SK-N-SH (cell line): ENCODE data around the gene FMC1. TPM values are rescaled to one million over a fixed set of nuclear protein-coding genes. Genes with fewer than 3 reads are reported as not detected.

ENCODE experiments used
- CTCF ChIA-PET: fragments of 300-600, 350-600 bp; formaldehyde crosslinking; extraction: SDS; loops from one replicate; lab custom pipeline; 2021; lab: Yijun Ruan, JAX
- POLR2A ChIA-PET: fragments of 350-600 bp; sonication (Branson Sonifier 250); formaldehyde crosslinking; extraction: SDS; loops from one replicate; lab custom pipeline; 2020; ENCODE audit warnings: antibody characterized with exemption, inconsistent platforms; lab: Yijun Ruan, JAX
- DNase-seq: peaks from one replicate; pipeline ENCODE4 v3.0.0; 2012
- H2AFZ ChIP-seq: fragments of 200-600 bp; sonication (generic); 2 replicates; pipeline ENCODE4 v1.8.1; 2016; ENCODE audit warnings: antibody characterized with exemption, mild to moderate bottlenecking, low read depth
- H3F3A ChIP-seq: fragments of 200-600 bp; sonication (generic); replicated peaks from 2 replicates; pipeline ENCODE3; 2016; ENCODE audit warnings: antibody characterized with exemption, mild to moderate bottlenecking; ENCODE audit not compliant: insufficient read depth
- H3K27ac ChIP-seq, 2 experiments: fragments of 200-500 bp in 1 of 2; fragments of 200-600 bp in 1 of 2; sonication (Bioruptor generic) in 1 of 2; sonication (generic), shearing (Covaris generic) in 1 of 2; 2 replicates each; pipeline versions ENCODE4 v1.5.1 to v1.6.1; 2014 to 2016; ENCODE audit warnings: low read depth in 2 of 2, inconsistent platforms in 1 of 2, low read length in 1 of 2, mild to moderate bottlenecking in 1 of 2, mixed read lengths in 1 of 2
- H3K27me3 ChIP-seq: fragments of 200-600 bp; sonication (generic), shearing (Covaris generic); 2 replicates; pipeline ENCODE4 v1.6.1; 2016; ENCODE audit warnings: mixed run types; ENCODE audit not compliant: insufficient read depth
- H3K36me3 ChIP-seq, 2 experiments: fragments of 200-500 bp in 1 of 2; fragments of 200-600 bp in 1 of 2; sonication (Bioruptor generic) in 1 of 2; sonication (generic) in 1 of 2; replicated peaks in 1 of 2; 2 replicates each; pipeline versions ENCODE3 to v1.5.1; 2014 to 2016; ENCODE audit warnings: low read length in 1 of 2, mild to moderate bottlenecking in 1 of 2; ENCODE audit not compliant: insufficient read depth in 2 of 2, control insufficient read depth in 1 of 2
- H3K4me1 ChIP-seq, 2 experiments: fragments of 200-500 bp in 1 of 2; fragments of 200-600 bp in 1 of 2; sonication (Bioruptor generic) in 1 of 2; sonication (generic), shearing (Covaris generic) in 1 of 2; 2 replicates each; pipeline versions ENCODE4 v1.5.1 to v1.6.1; 2014 to 2016; ENCODE audit warnings: low read depth in 1 of 2, low read length in 1 of 2, mixed run types in 1 of 2; ENCODE audit not compliant: insufficient read depth in 2 of 2, control insufficient read depth in 1 of 2
- H3K4me2 ChIP-seq: fragments of 200-600 bp; sonication (generic), shearing (Covaris generic); 2 replicates; pipeline ENCODE4 v1.6.1; 2017; ENCODE audit warnings: mixed run types
- H3K4me3 ChIP-seq, 2 experiments: fragments of 200-500 bp in 1 of 2; fragments of 200-600 bp in 1 of 2; sonication (Bioruptor generic) in 1 of 2; sonication (generic), shearing (Covaris generic) in 1 of 2; 2 replicates each; pipeline versions ENCODE4 v1.5.1 to v1.8.1; 2014 to 2016; ENCODE audit warnings: low read depth in 2 of 2, inconsistent platforms in 1 of 2, low read length in 1 of 2, mild to moderate bottlenecking in 1 of 2, mixed read lengths in 1 of 2, moderate library complexity in 1 of 2
- H3K79me2 ChIP-seq: fragments of 200-600 bp; sonication (generic); 2 replicates; pipeline ENCODE4 v1.8.1; 2017; ENCODE audit warnings: mild to moderate bottlenecking; ENCODE audit not compliant: insufficient read depth
- H3K9ac ChIP-seq: fragments of 200-600 bp; sonication (generic); 2 replicates; pipeline ENCODE4 v1.6.1; 2017; ENCODE audit warnings: mixed run types
- H3K9me2 ChIP-seq: fragments of 200-600 bp; sonication (generic); 2 replicates; pipeline ENCODE4 v1.6.1; 2017; ENCODE audit warnings: mixed run types
- H3K9me3 ChIP-seq: fragments of 200-600 bp; sonication (generic); 2 replicates; pipeline ENCODE4 v1.6.1; 2017; ENCODE audit warnings: mixed run types, mild to moderate bottlenecking, moderate library complexity
- H4K20me1 ChIP-seq: fragments of 200-600 bp; sonication (generic); 2 replicates; pipeline ENCODE4 v1.6.1; 2017; ENCODE audit warnings: mild to moderate bottlenecking, mixed run types; ENCODE audit not compliant: insufficient read depth
- EZH2phosphoT487 ChIP-seq: fragments of 200-600 bp; sonication (generic); IDR thresholded peaks from 2 replicates; pipeline ENCODE4 v1.6.1; 2017; ENCODE audit warnings: low read depth, mixed run types, mild to moderate bottlenecking, antibody characterized with exemption, moderate library complexity, borderline replicate concordance
- FOSL2 ChIP-seq: IDR thresholded peaks from 2 replicates; pipeline ENCODE4 v1.4.0; 2012; ENCODE audit warnings: low read depth, mild to moderate bottlenecking, moderate library complexity, borderline replicate concordance
- GABPA ChIP-seq: IDR thresholded peaks from 2 replicates; pipeline ENCODE4 v1.4.0; 2012; ENCODE audit warnings: low read depth, mild to moderate bottlenecking
- GATA2 ChIP-seq: sonication (generic); formaldehyde crosslinking; IDR thresholded peaks from 2 replicates; pipeline ENCODE4 v1.5.0; 2020; ENCODE audit warnings: mild to moderate bottlenecking, missing genetic modification reagents
- MXI1 ChIP-seq: IDR thresholded peaks from 2 replicates; pipeline ENCODE4 v1.6.1; 2012; ENCODE audit warnings: mild to moderate bottlenecking, low read depth, low read length, improper control_type of control experiment
- NFIC ChIP-seq: IDR thresholded peaks from 2 replicates; pipeline ENCODE4 v1.4.0; 2012; ENCODE audit warnings: borderline replicate concordance
- POLR2AphosphoS5 ChIP-seq: IDR thresholded peaks from 2 replicates; pipeline ENCODE4 v1.6.1; 2012; ENCODE audit warnings: low read depth, low read length
- RXRA ChIP-seq: IDR thresholded peaks from 2 replicates; pipeline ENCODE4 v1.4.0; 2012; ENCODE audit warnings: low read depth, mild to moderate bottlenecking, borderline replicate concordance
- TEAD4 ChIP-seq: IDR thresholded peaks from 2 replicates; pipeline ENCODE4 v1.4.0; 2012; ENCODE audit warnings: mild to moderate bottlenecking, borderline replicate concordance; ENCODE audit not compliant: insufficient read depth
- WGBS: methylation state at CpG from one replicate; pipeline ENCODE4 v1.1.6; 2017; ENCODE audit warnings: low lambda C conversion rate; 5-methylcytosine and 5-hydroxymethylcytosine counted together
- polyA plus RNA-seq, 3 experiments: library from polyadenylated mRNA; depleted of rRNA; stranded (reverse); fragments of >200 nt; gene quantifications; 2 replicates each; pipeline ENCODE4 v1.2.3, GENCODE V29; 2012
- TF ChIP-seq, protein P1 (sequence below): fragments of 200-600 bp; sonication (generic); IDR thresholded peaks from 2 replicates; pipeline ENCODE4 v1.6.1; 2017; ENCODE audit warnings: antibody characterized with exemption, mild to moderate bottlenecking, moderate library complexity
- TF ChIP-seq, protein P2 (sequence below): fragments of 150-350 bp; IDR thresholded peaks from 2 replicates; pipeline ENCODE4 v1.6.1; 2017; ENCODE audit warnings: antibody characterized with exemption, low read length, low read depth, borderline replicate concordance
- TF ChIP-seq, protein P3 (sequence below): IDR thresholded peaks from 2 replicates; pipeline ENCODE4 v1.4.0; 2012; ENCODE audit warnings: low read depth, borderline replicate concordance
- TF ChIP-seq, protein P4 (sequence below): IDR thresholded peaks from 2 replicates; pipeline ENCODE4 v1.6.1; 2012; ENCODE audit warnings: mild to moderate bottlenecking, low read depth, low read length, moderate library complexity

FMC1 gene
- polyA plus RNA-seq, 1 of the 3 experiments (the other 2 are of a cell fraction) = 59.9 TPM

DNA sequence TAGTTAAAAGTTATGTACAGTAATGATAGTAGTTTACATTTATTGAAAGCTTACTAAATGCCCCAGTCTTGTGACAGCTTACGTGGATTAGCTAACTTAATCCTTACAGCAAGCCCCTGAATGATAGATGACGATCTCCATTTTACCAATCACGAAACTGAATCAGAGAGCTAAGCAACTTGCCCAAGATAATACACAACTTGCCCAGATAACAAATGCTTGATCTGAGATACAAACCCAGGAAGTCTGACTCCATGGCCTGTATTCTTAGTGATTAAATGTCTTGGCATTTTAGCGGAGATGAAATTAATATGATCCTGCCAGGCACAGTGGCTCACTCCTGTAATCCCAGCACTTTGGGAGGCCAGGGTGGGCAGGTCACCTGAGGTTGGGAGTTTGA lies 46.9 kb upstream of the FMC1 start:
- 94% methylated on average over 4 of the region's 4 CpGs for WGBS
- Histone ChIP-seq H2AFZ (no peak overlapping the region), H3K4me1 (no peaks in the 10 kb centered on the region), H3F3A (no peaks in the 10 kb centered on the region), H3K27ac (no peak overlapping the region), H3K4me3 (no peak overlapping the region), H4K20me1 (no peaks in the 10 kb centered on the region), H3K9ac (no peak overlapping the region), H3K4me2 (no peak overlapping the region), H3K9me3 (no peaks in the 10 kb centered on the region), H3K9me2 (no peaks in the 10 kb centered on the region), H3K36me3 (peaks cover 29 to 42% of the 10 kb centered on the region in 2 experiments), H3K79me2 (no peaks in the 10 kb centered on the region; the same call in 1 of the 2 replicates), H3K27me3 (no peaks in the 10 kb centered on the region)
- ChIA-PET POLR2A (no interaction called here), CTCF (no interaction called here)
- TF ChIP-seq EZH2phosphoT487 = no peak
- TF ChIP-seq, protein P1, sequence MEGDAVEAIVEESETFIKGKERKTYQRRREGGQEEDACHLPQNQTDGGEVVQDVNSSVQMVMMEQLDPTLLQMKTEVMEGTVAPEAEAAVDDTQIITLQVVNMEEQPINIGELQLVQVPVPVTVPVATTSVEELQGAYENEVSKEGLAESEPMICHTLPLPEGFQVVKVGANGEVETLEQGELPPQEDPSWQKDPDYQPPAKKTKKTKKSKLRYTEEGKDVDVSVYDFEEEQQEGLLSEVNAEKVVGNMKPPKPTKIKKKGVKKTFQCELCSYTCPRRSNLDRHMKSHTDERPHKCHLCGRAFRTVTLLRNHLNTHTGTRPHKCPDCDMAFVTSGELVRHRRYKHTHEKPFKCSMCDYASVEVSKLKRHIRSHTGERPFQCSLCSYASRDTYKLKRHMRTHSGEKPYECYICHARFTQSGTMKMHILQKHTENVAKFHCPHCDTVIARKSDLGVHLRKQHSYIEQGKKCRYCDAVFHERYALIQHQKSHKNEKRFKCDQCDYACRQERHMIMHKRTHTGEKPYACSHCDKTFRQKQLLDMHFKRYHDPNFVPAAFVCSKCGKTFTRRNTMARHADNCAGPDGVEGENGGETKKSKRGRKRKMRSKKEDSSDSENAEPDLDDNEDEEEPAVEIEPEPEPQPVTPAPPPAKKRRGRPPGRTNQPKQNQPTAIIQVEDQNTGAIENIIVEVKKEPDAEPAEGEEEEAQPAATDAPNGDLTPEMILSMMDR = no peak
- TF ChIP-seq MXI1 = no peak
- TF ChIP-seq NFIC = no peak
- TF ChIP-seq, protein P2, sequence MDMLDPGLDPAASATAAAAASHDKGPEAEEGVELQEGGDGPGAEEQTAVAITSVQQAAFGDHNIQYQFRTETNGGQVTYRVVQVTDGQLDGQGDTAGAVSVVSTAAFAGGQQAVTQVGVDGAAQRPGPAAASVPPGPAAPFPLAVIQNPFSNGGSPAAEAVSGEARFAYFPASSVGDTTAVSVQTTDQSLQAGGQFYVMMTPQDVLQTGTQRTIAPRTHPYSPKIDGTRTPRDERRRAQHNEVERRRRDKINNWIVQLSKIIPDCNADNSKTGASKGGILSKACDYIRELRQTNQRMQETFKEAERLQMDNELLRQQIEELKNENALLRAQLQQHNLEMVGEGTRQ = no peak
- TF ChIP-seq FOSL2 = no peak
- no peak for TF ChIP-seq TEAD4
- TF ChIP-seq GABPA = no peak
- no peak for TF ChIP-seq RXRA
- no peak for TF ChIP-seq POLR2AphosphoS5
- DNase-seq = no peak

DNA sequence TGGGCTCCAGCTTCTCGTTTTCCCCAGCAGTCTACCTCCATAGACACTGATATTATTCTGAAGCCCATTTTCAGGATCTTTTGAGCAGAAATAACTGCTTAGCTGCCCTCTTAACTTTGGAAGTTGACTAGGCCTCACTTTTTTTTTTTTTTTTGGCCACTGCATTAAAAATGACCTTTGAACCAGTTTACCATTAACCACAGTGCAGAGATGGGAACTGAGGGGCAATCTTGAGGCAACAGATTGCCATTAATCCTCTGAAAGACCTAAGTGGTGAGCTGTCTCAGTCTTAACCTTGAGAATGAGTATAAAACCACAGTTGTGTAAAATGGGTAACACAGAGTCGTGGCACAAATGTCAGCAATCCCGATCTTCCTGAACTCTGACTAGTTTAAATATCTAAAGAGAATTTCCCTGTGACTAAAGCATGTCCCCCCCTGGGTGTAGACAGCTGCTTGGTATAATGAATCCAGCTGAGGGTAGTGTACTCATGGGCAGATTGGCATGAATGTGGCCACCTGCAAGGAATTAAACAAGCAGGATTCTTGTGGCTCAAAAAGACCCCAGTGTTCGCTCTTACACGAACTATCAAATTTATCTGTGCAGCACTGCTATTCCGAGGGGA lies 46.1 kb upstream of the FMC1 start:
- TF ChIP-seq, protein P3, sequence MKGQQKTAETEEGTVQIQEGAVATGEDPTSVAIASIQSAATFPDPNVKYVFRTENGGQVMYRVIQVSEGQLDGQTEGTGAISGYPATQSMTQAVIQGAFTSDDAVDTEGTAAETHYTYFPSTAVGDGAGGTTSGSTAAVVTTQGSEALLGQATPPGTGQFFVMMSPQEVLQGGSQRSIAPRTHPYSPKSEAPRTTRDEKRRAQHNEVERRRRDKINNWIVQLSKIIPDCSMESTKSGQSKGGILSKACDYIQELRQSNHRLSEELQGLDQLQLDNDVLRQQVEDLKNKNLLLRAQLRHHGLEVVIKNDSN = no peak
- no peak for TF ChIP-seq GATA2 (CRISPR knock-in tag)
- TF ChIP-seq, protein P4, sequence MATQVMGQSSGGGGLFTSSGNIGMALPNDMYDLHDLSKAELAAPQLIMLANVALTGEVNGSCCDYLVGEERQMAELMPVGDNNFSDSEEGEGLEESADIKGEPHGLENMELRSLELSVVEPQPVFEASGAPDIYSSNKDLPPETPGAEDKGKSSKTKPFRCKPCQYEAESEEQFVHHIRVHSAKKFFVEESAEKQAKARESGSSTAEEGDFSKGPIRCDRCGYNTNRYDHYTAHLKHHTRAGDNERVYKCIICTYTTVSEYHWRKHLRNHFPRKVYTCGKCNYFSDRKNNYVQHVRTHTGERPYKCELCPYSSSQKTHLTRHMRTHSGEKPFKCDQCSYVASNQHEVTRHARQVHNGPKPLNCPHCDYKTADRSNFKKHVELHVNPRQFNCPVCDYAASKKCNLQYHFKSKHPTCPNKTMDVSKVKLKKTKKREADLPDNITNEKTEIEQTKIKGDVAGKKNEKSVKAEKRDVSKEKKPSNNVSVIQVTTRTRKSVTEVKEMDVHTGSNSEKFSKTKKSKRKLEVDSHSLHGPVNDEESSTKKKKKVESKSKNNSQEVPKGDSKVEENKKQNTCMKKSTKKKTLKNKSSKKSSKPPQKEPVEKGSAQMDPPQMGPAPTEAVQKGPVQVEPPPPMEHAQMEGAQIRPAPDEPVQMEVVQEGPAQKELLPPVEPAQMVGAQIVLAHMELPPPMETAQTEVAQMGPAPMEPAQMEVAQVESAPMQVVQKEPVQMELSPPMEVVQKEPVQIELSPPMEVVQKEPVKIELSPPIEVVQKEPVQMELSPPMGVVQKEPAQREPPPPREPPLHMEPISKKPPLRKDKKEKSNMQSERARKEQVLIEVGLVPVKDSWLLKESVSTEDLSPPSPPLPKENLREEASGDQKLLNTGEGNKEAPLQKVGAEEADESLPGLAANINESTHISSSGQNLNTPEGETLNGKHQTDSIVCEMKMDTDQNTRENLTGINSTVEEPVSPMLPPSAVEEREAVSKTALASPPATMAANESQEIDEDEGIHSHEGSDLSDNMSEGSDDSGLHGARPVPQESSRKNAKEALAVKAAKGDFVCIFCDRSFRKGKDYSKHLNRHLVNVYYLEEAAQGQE = no peak
- TF ChIP-seq, protein P1 = no peak
- peaks cover under 1% of the 10 kb centered on the region for H3F3A ChIP-seq
- peaks cover 37 to 51% of the 10 kb centered on the region in 2 experiments for H3K36me3 ChIP-seq
- no peak overlapping the region for H3K9ac ChIP-seq
- H3K4me2 ChIP-seq = no peak overlapping the region
- H3K4me1 ChIP-seq = no peaks in the 10 kb centered on the region; a peak in 2 of 4 replicates
- no peaks in the 10 kb centered on the region for H3K9me2 ChIP-seq
- no peaks in the 10 kb centered on the region for H4K20me1 ChIP-seq
- H3K9me3 ChIP-seq = no peaks in the 10 kb centered on the region
- DNase-seq = no peak
- WGBS = 98% methylated on average over 6 of the region's 6 CpGs
- no peak overlapping the region for H3K27ac ChIP-seq
- ChIA-PET POLR2A (interaction anchor here (0.6 kb wide), 1 partner anchor 984 kb away, joined by 3 read pairs; no protein-coding TSS in a partner anchor), CTCF (no interaction called here)
- no peak overlapping the region for H2AFZ ChIP-seq
- no peak overlapping the region for H3K4me3 ChIP-seq
- no peaks in the 10 kb centered on the region for H3K27me3 ChIP-seq
- no peaks in the 10 kb centered on the region; the same call in 1 of the 2 replicates for H3K79me2 ChIP-seq
